Fibroblast of skin of right quadriceps (primary cell): Measurements from ENCODE around the gene KRT20.
"Not testable (repeated sequence)": the region's sequence is repeated elsewhere in the genome, so short reads cannot be mapped to it uniquely, and the experiment has no call there.

ENCODE experiments used
- DNase-seq: peaks from one replicate; pipeline ENCODE4 v3.0.0-alpha.2; 2013

KRT20 gene, protein sequence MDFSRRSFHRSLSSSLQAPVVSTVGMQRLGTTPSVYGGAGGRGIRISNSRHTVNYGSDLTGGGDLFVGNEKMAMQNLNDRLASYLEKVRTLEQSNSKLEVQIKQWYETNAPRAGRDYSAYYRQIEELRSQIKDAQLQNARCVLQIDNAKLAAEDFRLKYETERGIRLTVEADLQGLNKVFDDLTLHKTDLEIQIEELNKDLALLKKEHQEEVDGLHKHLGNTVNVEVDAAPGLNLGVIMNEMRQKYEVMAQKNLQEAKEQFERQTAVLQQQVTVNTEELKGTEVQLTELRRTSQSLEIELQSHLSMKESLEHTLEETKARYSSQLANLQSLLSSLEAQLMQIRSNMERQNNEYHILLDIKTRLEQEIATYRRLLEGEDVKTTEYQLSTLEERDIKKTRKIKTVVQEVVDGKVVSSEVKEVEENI

DNA sequence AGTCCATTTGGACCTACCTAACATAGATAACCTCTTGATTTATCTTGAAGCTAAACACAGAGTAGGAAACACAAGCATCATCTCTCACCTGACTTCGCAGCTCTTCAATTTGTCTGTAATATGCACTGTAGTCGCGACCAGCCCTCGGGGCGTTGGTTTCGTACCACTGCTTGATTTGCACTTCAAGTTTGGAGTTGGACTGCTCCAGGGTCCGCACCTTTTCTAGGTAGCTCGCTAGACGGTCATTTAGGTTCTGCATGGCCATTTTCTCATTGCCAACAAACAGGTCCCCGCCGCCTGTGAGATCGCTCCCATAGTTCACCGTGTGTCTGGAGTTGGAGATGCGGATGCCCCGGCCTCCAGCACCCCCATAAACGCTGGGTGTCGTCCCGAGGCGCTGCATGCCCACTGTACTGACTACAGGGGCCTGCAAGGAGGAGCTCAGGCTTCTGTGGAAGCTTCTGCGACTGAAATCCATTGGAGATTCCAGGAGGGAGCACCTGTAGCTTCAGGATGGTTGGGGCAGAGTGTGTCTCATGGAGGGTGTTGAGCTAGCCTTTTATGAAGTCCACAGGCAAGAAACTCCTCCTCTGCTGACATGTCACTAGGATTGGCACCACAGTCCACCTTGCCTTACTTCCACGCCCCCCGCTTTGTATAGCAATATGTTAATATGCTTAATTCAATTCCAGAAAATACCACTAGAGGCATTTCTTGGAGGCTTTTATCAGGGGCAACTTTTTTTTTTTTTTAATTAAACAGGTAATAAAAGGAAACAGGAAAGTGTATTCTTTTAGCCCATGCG lies at the start of gene KRT20:
Gene KRT20 (minus strand): TSS at position 535 of the 805 bp plus-strand sequence. CDS start 57 bp downstream, at position 478.
- no peak for DNase-seq

DNA sequence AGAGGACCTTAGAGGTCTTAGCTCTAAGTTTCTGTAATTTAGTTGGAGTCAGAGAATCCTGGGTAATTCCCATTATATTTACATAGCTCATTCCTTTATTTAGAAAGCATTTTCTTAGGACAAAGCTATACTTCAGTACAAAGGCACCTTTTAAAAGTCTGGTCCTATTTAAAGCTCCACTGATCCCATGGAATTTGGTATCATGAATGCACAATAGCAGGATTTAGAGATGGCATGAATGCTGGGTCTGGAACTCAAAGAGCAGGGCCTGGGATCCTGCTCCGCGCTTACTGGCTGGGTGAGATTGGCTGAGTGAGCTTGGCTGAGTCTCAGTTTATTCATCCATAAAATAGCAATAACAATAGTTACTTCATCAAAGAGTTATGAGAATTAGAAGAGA lies 47.6 kb upstream of the KRT20 start:
- no peak for DNase-seq

DNA sequence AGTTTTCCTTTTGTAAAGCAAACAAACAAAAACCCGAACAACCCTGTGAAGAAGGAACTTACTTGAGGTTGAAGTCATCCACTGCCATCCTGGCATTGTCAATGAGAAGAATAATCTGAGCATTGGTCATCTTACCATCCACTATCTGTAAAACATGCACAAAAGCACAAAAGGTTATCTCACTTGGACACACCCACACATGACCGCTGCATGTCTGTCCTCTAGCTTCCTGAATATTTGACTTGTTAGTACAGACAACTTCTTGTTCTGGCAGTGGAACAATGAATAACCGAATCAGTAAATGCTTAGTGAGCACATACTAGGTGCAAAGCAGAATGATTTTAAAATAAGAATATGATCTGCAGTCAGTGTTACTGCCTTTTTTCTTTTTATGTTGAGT lies 46.3 kb upstream of the KRT20 start:
- no peak for DNase-seq

DNA sequence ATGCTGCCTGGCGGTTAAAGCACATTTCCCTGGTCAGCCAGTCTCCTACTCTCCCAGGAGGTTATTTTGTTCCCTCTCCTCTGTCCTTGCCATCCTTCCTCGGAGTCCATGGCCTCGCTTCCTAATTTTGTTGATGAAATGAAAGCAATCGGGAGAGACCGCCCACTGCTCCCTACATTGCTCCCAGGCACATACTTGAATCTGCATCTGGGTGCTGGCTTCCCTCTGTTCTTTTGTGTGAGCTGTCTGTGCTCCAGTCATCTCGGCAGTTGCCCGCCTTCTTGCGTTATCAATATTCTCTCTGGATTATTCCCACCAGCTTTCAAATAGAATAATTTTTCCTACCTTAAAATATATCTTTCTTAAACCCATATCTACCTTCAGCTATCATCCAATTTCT lies 41.3 kb upstream of the KRT20 start:
- no peak for DNase-seq

DNA sequence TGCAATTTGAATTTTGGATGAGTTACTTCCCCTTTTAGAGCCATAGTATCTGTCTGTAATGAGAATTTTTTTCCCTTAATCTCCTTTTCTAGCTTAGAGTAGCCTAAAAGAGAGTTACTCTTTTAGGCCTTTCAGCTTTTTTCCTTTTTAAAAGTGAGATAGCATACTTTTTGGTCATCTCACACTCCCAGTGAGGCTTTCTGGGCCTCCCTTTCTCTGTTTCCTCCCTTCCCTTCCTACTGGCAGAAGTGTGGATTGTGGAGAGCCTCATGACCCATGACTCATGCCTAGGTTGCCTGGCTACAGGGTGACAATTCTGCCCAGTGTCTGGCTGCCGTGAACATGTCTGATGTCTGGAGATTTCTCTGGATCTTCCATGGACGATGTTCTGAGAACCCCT lies 37.2 kb upstream of the KRT20 start:
- DNase-seq = peak; percentile 72

DNA sequence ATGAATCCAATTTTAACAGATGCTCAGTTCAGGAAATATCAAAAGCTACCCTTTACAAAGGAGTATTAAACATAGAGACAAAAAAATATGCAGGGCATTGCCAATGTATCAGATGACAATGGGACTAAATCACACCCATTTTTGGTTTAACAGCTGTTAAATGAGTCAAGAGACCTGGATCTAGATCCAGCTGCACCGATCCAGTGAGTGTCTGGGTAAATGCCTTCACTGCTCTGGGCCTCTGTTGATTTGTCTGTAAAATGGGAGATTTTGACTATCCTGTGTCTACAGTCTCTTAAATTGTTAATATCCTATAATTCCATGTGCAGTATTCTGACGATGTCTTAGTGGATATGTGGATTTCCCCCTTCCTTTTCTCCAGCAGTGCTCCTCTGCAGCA lies 36.0 kb upstream of the KRT20 start:
- DNase-seq = no peak

DNA sequence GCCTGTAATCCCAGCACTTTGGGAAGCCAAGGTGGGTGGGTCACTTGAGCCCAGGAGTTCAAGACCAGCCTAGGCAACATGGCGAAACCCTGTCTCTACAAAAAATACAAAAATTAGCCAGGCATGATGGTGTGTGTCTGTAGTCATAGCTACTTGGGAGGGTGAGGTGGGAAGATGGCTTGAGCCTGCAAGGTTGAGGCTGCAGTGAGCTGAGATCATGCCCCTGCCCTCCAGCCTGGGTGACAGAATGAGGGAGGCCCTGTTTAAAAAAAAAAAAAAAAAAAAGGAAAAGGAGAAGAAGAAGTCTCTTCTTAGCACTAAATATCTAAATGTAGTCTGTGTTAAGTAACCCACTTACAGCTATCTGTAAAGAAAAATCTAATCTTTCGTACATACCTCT lies 32.1 kb upstream of the KRT20 start:
- DNase-seq = not testable (repeated sequence)

DNA sequence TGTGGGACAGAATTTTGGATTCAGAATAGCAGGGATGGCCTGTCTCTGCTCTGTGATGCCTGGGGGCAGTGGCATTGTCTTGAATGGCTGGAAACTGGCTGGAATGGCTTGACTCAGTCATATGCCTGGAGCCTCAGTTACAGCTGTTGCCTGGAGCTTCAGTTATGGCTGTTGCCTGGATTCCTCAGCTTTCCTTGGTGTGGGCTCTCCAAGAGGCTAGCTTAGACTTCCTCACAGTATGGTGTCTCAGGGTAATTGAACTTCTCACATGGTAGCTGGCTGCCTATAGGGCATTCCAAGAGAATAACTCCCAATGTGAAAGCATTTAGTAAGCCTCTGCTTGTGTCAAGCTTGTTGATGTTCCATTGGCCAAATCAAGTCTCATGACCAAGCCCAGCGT lies 31.3 kb upstream of the KRT20 start:
- DNase-seq = no peak

DNA sequence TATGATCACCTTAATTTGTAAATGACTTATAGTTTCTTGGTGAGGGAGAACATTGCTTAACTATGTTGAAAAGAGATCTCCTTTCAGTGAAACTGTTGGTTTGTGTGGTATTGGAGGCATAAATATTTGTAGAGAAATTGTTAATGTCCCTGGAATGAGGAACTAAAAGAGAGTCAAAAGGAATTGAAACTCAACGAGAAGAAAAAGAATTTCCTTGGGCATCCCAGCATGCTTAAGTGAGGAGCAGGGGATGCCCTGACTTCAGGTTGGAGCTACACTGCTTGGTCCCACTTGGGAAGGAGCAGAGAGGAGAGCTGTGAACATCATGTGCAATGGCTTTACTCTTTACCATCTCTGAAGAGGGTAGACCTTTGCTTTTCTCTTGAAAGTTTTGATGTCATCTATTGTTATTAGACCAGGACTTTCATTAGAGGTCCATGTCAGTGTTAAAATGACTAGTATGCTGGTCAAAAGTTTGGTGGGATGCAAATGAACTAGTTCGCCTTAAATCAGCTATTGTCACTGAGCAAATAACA lies 30.7 kb upstream of the KRT20 start:
- DNase-seq = peak; percentile 75

DNA sequence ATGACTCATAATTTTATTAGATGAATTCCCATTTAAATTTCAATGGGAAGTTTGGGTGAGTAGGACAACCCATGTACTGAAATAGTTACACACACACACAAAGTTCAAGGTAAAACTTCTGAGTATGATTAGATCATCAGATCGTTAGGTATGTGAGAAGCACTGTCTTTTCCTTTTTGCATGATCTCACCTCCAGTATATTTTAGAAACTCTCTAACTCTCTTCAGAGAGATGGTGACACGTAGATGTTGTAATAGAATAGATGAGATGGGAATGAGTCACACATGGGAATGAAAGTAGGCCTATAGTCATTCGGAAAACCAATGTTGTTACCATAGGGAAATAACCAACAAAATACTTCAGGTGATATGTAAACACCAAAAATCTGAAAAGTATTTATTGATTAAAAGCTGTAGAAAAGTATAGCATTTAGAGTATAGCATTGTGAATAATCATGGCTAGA lies 30.2 kb upstream of the KRT20 start:
- peak; percentile 97 for DNase-seq

DNA sequence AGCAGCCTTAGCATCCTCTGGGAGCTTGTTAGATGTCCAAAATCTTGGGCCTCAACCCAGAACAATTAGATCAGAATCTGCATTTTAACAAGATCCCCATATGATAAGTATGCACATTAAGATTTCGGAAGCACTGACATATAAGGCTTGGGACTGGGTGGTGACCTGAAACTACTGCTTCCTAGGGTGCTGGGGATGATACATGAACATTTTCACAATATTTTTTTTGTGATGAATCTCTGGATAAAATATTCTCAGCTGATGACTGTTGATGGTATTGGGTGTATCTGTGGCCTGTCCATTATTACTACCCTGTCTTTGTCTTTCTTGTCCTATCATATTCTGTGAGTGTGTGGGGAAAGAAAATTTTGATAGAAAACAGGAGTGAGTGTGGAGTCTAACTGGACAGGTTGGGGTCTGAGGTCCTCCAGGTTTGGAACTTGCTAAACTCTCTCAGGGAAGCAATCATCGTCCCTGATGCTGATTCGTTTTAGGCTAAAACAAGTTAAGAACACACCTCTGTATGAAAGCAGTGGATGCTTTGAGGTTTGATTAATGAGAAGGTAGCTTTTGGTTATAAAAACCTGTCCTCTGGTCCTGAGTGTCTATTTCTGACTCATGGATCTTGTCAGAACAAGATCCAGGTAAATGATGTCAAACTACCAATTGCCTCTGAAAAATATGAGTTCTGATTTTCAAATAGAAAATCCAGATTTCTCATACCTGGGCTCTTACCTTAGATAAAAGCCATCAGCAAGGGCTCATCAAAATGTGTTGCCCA lies 29.2 kb upstream of the KRT20 start:
- no peak for DNase-seq

DNA sequence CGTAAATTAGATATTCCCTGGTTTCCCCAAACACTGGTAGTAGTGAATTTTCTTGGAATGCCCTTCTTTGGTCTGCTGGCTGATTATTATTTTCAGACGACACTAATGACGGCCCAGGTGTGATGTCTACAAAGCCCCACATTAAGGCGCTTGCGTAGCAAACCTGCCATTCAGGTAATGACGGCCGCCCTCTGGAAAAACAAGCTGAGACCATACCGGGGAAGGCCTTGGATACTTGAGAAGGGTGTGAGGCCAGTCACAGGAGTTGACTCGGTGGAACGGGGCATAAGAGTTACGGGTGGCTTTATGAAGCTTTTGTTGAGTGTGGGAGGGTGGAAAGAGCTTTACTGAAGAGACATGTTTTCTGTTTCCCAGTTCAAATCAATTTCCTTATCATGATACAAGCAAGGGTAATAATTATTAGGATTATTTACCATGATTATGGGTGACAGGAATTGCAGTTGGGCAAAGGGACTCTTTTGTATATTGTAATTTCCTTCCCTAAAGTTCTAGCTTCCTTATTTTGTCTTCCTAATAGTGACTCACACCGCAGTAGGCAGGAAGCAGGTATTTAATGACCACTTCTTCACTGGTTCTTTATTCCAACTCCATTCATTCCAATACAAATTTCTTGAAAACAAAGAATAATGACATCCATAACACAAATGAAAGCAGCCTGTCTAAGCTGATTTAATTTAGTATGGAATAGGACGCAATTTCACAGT lies 27.6 kb upstream of the KRT20 start:
- no peak for DNase-seq

DNA sequence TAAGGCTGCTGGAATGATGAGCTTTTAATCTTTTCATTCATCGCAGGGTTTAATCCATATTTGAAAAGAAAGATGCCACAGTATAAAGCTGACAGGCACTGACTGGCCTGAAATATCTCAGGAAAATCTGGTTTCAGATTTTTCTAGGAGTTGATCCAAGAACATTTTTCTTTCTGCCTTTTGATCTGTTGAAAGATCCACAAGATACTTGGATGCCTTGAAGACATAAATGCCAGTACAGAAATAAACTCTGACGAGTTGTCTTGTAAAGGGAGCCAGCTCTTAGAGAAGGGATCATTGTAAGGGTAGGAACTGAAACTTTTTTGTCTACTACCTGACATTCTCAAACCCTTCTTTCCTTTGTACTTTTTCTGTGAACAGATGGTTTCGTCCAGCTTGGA lies 25.4 kb upstream of the KRT20 start:
- DNase-seq = peak; percentile 92

DNA sequence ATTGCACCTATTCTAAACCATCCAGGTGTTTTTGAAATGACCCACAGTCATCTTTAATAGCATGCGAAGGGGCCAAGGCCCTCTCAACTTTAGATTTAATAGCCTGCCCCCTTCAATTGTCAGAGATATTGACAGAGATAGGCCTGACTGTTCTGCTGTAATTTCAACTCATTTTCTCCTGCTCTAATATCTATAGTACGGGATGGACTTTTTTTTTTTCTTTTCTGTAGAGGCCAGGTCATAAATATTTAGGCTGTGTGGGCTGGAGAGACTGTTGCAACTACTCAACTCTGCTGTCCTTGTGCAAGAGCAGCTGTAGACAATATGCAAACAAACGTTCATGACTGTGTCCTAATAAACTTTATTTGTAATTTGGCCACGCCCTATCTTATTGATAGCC lies 24.7 kb upstream of the KRT20 start:
- DNase-seq = peak; percentile 75

DNA sequence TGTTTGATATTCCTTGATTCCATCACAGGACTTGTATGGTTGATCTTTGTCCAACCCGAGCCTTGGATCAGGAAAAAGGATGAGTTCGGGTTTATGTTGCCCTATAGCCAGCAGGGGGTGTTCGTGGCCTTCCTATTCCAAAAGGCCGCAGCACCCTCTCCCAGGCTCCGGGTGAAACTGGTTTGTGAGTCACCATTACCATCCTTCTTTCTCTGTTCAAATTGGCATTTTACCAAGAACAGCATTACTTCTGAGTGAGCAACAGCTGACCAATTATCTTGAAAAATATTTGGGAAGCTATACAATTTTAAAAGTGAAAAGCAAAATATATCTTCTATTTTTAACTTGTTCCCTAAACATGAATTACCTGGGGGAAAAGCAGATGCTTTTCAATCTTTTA lies 24.3 kb upstream of the KRT20 start:
- DNase-seq = peak; percentile 98

DNA sequence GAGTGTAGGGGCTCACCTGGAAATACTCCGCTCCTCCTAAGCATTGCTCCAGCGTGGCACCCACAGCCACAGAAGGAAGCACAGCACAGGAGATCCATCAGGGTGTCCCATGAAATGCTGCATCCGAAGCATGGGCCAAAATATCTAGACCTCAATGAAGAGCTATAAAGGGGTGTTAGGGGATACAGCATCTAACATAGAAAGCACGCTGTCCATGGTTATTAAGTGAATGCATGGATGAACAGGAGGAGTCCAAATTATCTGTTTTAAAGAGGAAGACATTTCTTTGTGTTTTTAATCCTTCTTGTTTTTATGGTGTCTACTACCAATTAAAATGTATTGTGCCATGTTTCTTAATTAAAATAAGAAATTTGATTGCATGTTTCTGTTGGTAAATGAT lies 21.6 kb upstream of the KRT20 start:
- no peak for DNase-seq

DNA sequence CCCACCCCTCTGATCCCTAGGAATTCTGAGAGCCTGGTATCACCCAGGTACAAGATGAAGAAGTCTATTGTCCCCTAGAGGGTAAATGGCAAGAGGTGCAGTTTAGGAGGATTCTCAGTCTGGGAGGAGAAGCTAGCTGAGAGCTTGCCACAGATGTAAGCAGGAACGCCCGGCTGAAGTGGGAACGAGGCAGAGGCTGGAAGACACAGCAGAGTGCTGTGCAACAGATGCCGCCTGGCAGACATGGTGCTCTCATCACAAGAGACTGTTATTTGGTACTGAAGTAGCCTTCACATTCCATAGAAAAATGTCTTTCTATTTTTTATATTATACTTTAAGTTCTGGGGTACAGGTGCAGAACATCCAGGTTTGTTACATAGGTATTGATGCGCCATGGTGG lies 20.3 kb upstream of the KRT20 start:
- DNase-seq = no peak

DNA sequence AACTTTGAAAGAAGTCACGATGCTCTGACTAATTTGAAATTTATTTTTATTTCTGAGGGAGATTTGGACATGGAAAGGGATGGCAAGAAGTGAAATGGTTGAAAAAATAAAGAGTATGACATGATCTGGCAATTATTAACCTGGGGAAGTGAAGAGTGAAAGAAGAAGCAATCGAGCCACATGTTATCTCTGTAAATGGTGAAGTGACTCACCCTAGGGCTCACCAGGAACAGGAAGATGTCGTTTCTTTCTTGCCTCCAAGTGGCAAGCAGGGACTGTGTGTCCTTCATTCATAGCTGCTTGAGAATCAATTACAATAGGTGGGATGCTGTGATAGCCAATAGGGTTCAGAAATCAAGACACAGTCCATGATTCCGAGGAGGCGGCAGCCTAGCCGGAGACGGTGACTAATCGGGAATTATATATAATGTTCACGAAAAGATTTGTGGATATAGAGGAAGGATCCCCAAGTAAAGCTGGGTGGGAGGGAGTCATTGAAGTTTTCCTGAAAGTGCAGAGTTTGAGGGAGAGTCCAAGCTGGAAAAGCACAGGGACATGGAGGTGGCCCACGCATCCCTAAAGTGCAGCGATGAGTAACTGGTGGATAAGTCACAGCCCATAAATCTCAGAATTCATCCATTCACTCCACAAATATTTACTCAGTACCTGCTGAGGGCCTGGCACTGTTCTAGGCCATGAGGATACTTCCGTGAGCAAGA lies 18.2 kb upstream of the KRT20 start:
- DNase-seq = peak; percentile 66

DNA sequence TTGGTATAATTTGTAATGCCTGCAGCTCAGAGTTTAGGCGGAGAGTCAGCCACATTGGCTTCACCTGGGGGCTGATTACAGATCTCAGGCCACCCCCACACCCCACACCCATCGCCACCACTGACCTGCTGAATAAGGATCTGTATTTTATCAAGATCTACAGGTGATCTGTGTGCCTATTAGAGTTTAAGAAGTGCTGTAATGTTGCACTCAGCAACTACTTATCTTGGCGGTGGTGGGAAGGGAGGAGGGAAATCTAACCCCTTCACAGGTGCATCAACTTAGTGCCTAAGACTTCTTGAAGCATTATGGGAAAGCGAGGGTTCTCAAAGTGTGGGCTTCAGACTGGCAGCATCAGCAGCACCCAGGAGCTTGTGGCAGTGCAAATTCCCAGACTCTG lies 17.5 kb upstream of the KRT20 start:
- no peak for DNase-seq

DNA sequence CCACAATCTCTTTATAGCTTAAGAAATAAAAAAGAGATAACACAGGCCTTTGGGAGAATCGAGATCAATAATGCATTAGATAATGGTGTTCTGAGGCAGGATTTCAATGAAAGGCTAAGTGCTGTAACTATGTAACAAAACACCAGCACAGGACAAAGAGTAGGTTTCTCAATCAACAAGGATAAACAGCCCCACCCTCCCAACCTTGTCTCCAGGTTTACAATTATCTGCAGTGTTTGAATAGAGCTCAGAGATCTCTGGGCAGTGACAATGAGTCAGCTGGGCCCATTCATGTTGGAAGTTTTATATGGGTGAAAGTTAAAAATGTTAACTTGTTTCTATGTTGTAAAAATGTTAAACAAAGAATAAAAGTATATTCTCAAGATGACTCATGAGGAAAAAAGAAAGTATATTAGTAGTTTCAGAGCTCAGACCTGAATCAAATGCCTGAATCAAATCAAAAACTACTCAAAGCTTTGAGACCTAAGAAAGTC lies 17.0 kb upstream of the KRT20 start:
- DNase-seq = peak; percentile 24

DNA sequence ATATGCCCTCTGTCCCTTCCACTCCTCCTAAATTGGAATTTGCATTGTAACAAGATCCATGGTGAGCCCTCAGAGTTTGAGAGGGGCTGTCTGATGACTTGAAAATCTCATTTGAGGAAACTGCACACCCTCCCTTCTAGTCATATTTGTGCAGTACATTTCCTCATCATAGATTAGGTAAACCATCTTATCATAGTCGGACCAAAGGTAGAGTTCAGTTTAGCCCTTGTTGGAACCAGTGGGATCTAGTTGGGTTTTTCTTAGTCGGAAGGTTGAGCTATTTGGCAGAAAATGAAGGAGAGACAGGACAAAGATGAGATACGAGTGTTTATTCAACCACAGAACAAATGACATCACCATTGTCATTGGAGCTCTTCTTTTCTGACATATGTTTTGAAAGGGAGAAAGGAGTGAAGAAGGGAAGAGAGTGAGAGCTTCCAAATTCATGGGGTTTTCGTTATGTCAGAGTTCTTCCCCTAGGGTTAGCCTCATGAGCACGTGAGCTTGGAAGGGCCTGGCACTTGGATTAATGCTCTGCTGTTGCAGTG lies 15.8 kb upstream of the KRT20 start:
- no peak for DNase-seq
